ENCODE measurements around the gene DNM1L. TPM values are rescaled to one million over a fixed set of nuclear protein-coding genes. Genes with fewer than 3 reads are reported as not detected.

Gene DNM1L
- total RNA-seq, 3 donors from 2014 or later, result 54.2 to 63.0 (median 55.1) TPM

GRCh38 chr12:32755654-32756475 lies 76.8 kb downstream of the DNM1L start, which contains the start of gene YARS2:
YARS2 (minus strand) TSS chr12:32755897; CDS start chr12:32755874, 23 bp downstream.
- DNase-seq (peak; percentile 84), ATAC-seq (peak; percentile 92 to 93)
- peaks cover 16% of the 10 kb centered on the region for H3K36me3 Mint-ChIP-seq (ENCODE audit: insufficient read depth)
- no peaks in the 10 kb centered on the region for H3K9me3 Mint-ChIP-seq
- H3K4me3 Mint-ChIP-seq, result peak within 1 kb of the TSS; percentile 94
- no peaks in the 10 kb centered on the region for H3K27me3 Mint-ChIP-seq (ENCODE audit: low read depth)
- H3K4me1 Mint-ChIP-seq (ENCODE audit: low read depth), result peaks cover 16% of the 10 kb centered on the region

- Mint-ChIP-seq H3K27me3 (ENCODE audit: low read depth) (no peaks in the 10 kb centered on the region), H3K4me3 (peak overlapping the region; percentile 94), H3K4me1 (ENCODE audit: low read depth) (peaks cover 16% of the 10 kb centered on the region), H3K9me3 (no peaks in the 10 kb centered on the region), H3K36me3 (ENCODE audit: insufficient read depth) (peaks cover 16% of the 10 kb centered on the region)
- ATAC-seq (no peak), DNase-seq (no peak)
Measured at GRCh38 chr12:32756476-32757066, 77.5 kb downstream of the DNM1L start.

- H3K9me3 Mint-ChIP-seq, result no peaks in the 10 kb centered on the region
- no peak for DNase-seq
- ATAC-seq, result no peak
- H3K4me1 Mint-ChIP-seq (ENCODE audit: low read depth), result peaks cover 16% of the 10 kb centered on the region
- peaks cover 2% of the 10 kb centered on the region for H3K27me3 Mint-ChIP-seq (ENCODE audit: low read depth)
- H3K4me3 Mint-ChIP-seq, result no peak overlapping the region
- H3K36me3 Mint-ChIP-seq (ENCODE audit: insufficient read depth), result peaks cover 12% of the 10 kb centered on the region
Measured at GRCh38 chr12:32757157-32757556, 78.1 kb downstream of the DNM1L start.

- ATAC-seq (no peak), DNase-seq (no peak)
- H3K4me3 Mint-ChIP-seq, result no peak overlapping the region
- H3K36me3 Mint-ChIP-seq (ENCODE audit: insufficient read depth), result no peaks in the 10 kb centered on the region
- H3K4me1 Mint-ChIP-seq (ENCODE audit: low read depth), result no peaks in the 10 kb centered on the region
- H3K9me3 Mint-ChIP-seq, result no peaks in the 10 kb centered on the region
- H3K27me3 Mint-ChIP-seq (ENCODE audit: low read depth), result peaks cover 11% of the 10 kb centered on the region
Measured at GRCh38 chr12:32761716-32762115, 82.6 kb downstream of the DNM1L start.

GRCh38 chr12:32765906-32766305 lies 86.8 kb downstream of the DNM1L start:
- no peak for DNase-seq
- peaks cover 28% of the 10 kb centered on the region for H3K27me3 Mint-ChIP-seq (ENCODE audit: low read depth)
- H3K4me3 Mint-ChIP-seq, result no peak overlapping the region
- ATAC-seq, result no peak
- no peaks in the 10 kb centered on the region for H3K36me3 Mint-ChIP-seq (ENCODE audit: insufficient read depth)
- H3K9me3 Mint-ChIP-seq, result no peaks in the 10 kb centered on the region
- H3K4me1 Mint-ChIP-seq (ENCODE audit: low read depth), result no peaks in the 10 kb centered on the region

GRCh38 chr12:32768518-32768917 lies 89.4 kb downstream of the DNM1L start:
- no peak for ATAC-seq

GRCh38 chr12:32770141-32770540 lies 91.0 kb downstream of the DNM1L start:
- no peak for ATAC-seq
- Mint-ChIP-seq H3K4me1 (ENCODE audit: low read depth) (no peaks in the 10 kb centered on the region), H3K4me3 (no peak overlapping the region), H3K36me3 (ENCODE audit: insufficient read depth) (no peaks in the 10 kb centered on the region), H3K27me3 (ENCODE audit: low read depth) (peaks cover 28% of the 10 kb centered on the region), H3K9me3 (no peaks in the 10 kb centered on the region)
- DNase-seq, result no peak

More at GRCh38 chr12:32768518-32768917, 89.4 kb downstream of the DNM1L start:
- no peaks in the 10 kb centered on the region for H3K9me3 Mint-ChIP-seq
- peaks cover 26% of the 10 kb centered on the region for H3K27me3 Mint-ChIP-seq (ENCODE audit: low read depth)
- H3K4me3 Mint-ChIP-seq, result no peak overlapping the region
- no peak for DNase-seq
- no peaks in the 10 kb centered on the region for H3K36me3 Mint-ChIP-seq (ENCODE audit: insufficient read depth)
- no peaks in the 10 kb centered on the region for H3K4me1 Mint-ChIP-seq (ENCODE audit: low read depth)

GRCh38 chr12:32773691-32774090 lies 94.6 kb downstream of the DNM1L start:
- no peak for DNase-seq
- ATAC-seq, result no peak
- H3K9me3 Mint-ChIP-seq, result no peaks in the 10 kb centered on the region
- no peak overlapping the region for H3K4me3 Mint-ChIP-seq
- peaks cover 30% of the 10 kb centered on the region for H3K27me3 Mint-ChIP-seq (ENCODE audit: low read depth)
- no peaks in the 10 kb centered on the region for H3K4me1 Mint-ChIP-seq (ENCODE audit: low read depth)
- no peaks in the 10 kb centered on the region for H3K36me3 Mint-ChIP-seq (ENCODE audit: insufficient read depth)

GRCh38 chr12:32776258-32776657 lies 97.2 kb downstream of the DNM1L start:
- H3K9me3 Mint-ChIP-seq, result no peaks in the 10 kb centered on the region
- H3K27me3 Mint-ChIP-seq (ENCODE audit: low read depth), result peaks cover 30% of the 10 kb centered on the region
- ATAC-seq (no peak), DNase-seq (no peak)
- H3K4me1 Mint-ChIP-seq (ENCODE audit: low read depth), result no peaks in the 10 kb centered on the region
- H3K36me3 Mint-ChIP-seq (ENCODE audit: insufficient read depth), result no peaks in the 10 kb centered on the region
- H3K4me3 Mint-ChIP-seq, result no peak overlapping the region

- ATAC-seq, result no peak
- Mint-ChIP-seq H3K36me3 (ENCODE audit: insufficient read depth) (no peaks in the 10 kb centered on the region), H3K27me3 (ENCODE audit: low read depth) (peaks cover 27% of the 10 kb centered on the region), H3K4me3 (no peak overlapping the region), H3K4me1 (ENCODE audit: low read depth) (no peaks in the 10 kb centered on the region), H3K9me3 (no peaks in the 10 kb centered on the region)
- no peak for DNase-seq
Measured at GRCh38 chr12:32777159-32777558, 98.1 kb downstream of the DNM1L start.

- no peaks in the 10 kb centered on the region for H3K36me3 Mint-ChIP-seq (ENCODE audit: insufficient read depth)
- H3K9me3 Mint-ChIP-seq, result no peaks in the 10 kb centered on the region
- H3K4me3 Mint-ChIP-seq, result no peak overlapping the region
- DNase-seq (no peak), ATAC-seq (no peak)
- H3K27me3 Mint-ChIP-seq (ENCODE audit: low read depth), result peaks cover 27% of the 10 kb centered on the region
- H3K4me1 Mint-ChIP-seq (ENCODE audit: low read depth), result no peaks in the 10 kb centered on the region
Measured at GRCh38 chr12:32777691-32778175, 98.6 kb downstream of the DNM1L start.

GRCh38 chr12:32780071-32780470 lies 101.0 kb downstream of the DNM1L start:
- H3K4me1 Mint-ChIP-seq (ENCODE audit: low read depth), result no peaks in the 10 kb centered on the region
- no peak overlapping the region for H3K4me3 Mint-ChIP-seq
- no peak for DNase-seq
- H3K27me3 Mint-ChIP-seq (ENCODE audit: low read depth), result peaks cover 23% of the 10 kb centered on the region
- H3K36me3 Mint-ChIP-seq (ENCODE audit: insufficient read depth), result no peaks in the 10 kb centered on the region
- no peak for ATAC-seq
- H3K9me3 Mint-ChIP-seq, result no peaks in the 10 kb centered on the region

GRCh38 chr12:32783029-32783428 lies 103.9 kb downstream of the DNM1L start:
- no peaks in the 10 kb centered on the region for H3K9me3 Mint-ChIP-seq
- no peak overlapping the region for H3K4me3 Mint-ChIP-seq
- no peaks in the 10 kb centered on the region for H3K36me3 Mint-ChIP-seq (ENCODE audit: insufficient read depth)
- peaks cover 15% of the 10 kb centered on the region for H3K27me3 Mint-ChIP-seq (ENCODE audit: low read depth)
- DNase-seq (no peak), ATAC-seq (no peak)
- H3K4me1 Mint-ChIP-seq (ENCODE audit: low read depth), result no peaks in the 10 kb centered on the region

GRCh38 chr12:32785557-32785956 lies 106.5 kb downstream of the DNM1L start:
- no peak for ATAC-seq
- Mint-ChIP-seq H3K9me3 (no peaks in the 10 kb centered on the region), H3K4me1 (ENCODE audit: low read depth) (no peaks in the 10 kb centered on the region), H3K36me3 (ENCODE audit: insufficient read depth) (no peaks in the 10 kb centered on the region), H3K27me3 (ENCODE audit: low read depth) (peaks cover 3% of the 10 kb centered on the region), H3K4me3 (no peak overlapping the region)
- no peak for DNase-seq

GRCh38 chr12:32788405-32788804 lies 109.3 kb downstream of the DNM1L start:
- H3K4me1 Mint-ChIP-seq (ENCODE audit: low read depth), result no peaks in the 10 kb centered on the region
- H3K36me3 Mint-ChIP-seq (ENCODE audit: insufficient read depth), result no peaks in the 10 kb centered on the region
- no peak for ATAC-seq
- DNase-seq, result no peak
- no peak overlapping the region for H3K4me3 Mint-ChIP-seq
- H3K27me3 Mint-ChIP-seq (ENCODE audit: low read depth), result no peaks in the 10 kb centered on the region
- no peaks in the 10 kb centered on the region for H3K9me3 Mint-ChIP-seq

Data from activated T-cell treated with anti-CD3 and anti-CD28 coated beads, Interleukin-2, amount 50 U/mL, for 4 hours (primary cell).